NCI-H1105 treated with DMSO at 0.1 percent for 48 hours (cell line): ENCODE results near the gene AMBP.
"Not testable (repeated sequence)": the region's sequence is repeated elsewhere in the genome, so short reads cannot be mapped to it uniquely, and the experiment has no call there.

Experiments
- DNase-seq: peaks from one replicate; lab custom pipeline; 2025; lab: John Stamatoyannopoulos, UW

AMBP gene

GRCh38 chr9:114050646-114051045 is 27.5 kb downstream of the AMBP start:
- no peak for DNase-seq

DNA sequence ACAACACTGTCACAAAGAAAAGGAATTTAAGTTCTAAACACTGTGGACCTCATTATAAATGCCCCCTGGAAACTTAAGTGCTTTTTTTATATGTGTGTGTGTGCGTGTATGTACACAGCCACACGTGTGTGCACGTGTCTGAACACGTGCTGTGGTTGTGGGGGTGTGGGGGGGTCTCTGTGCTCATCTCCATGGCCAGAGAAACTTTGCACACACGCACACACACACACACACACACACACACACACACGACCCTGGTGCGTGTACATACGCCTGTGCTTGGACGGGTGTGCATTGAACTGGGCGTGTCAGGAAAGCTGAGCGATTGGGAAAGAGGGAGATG is 27.9 kb downstream of the AMBP start:
- DNase-seq = no peak

DNA sequence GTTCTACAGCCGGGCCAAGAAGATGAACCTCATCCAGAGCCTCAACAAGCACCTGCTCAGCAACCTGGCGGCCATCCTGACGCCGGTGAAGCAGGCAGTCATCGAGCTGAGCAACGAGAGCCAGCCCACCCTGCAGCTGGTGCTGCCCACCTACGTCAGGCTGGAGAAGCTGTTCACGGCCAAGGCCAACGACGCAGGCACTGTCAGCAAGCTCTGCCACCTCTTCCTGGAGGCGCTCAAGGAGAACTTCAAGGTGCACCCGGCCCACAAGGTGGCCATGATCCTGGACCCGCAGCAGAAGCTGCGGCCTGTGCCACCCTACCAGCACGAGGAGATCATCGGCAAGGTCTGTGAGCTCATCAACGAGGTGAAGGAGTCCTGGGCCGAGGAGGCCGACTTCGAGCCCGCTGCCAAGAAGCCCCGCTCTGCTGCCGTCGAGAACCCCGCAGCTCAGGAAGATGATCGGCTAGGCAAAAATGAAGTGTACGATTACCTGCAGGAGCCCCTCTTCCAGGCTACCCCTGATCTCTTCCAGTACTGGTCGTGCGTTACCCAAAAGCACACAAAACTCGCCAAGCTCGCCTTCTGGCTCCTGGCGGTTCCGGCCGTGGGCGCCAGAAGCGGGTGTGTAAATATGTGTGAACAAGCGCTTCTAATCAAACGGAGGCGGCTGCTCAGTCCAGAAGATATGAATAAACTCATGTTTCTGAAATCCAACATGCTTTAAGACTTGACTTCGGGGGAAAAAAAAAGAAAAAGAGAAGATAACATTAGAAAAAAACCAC is 28.5 kb downstream of the AMBP start:
- DNase-seq = no peak

GRCh38 chr9:114048533-114049415 is 29.3 kb downstream of the AMBP start:
- no peak for DNase-seq

GRCh38 chr9:114047717-114048116 is 30.4 kb downstream of the AMBP start:
- no peak for DNase-seq

- DNase-seq = no peak
Measured at GRCh38 chr9:114046875-114047274, 31.2 kb downstream of the AMBP start.

DNA sequence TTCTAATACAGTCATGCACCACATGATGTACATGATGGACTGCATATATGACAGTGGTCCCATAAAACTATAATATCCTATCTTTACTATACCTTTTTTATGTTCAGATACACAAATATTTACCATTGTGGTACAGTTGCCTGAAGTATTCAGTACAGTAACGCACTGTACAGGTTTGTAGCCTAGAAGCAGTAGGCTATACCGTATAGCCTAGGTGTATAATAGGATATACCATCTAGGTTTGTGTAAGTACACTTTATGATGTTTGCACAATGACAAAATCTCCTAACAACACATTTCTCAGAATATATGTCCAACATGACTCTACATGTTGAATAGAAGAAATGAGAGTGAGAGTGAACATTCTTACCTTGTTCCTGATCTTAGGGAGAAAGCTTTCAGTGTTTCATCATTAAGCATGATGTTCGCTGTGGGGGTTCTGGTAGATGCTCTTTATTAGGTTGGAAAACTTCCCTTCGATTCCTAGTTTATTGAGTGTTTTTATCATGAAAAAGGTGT is 31.8 kb downstream of the AMBP start:
- no peak for DNase-seq

DNA sequence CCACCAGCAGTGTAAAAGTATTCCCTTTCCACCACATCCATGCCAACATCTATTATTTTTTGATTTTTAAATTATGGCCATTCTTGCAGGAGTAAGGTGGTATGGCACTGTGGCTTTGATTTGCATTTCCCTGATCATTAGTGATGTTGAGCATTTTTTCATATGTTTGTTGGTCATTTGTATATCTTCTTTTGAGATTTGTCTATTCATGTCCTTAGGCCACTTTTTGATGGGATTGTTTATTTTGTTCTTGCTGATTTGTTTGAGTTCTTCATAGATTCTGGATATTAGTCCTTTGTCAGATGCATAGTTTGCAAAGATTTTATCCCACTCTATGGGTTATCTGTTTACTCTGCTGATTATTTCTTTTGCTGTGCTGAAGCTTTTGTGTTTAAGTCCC is 34.4 kb downstream of the AMBP start:
- not testable (repeated sequence) for DNase-seq

- DNase-seq = no peak
Measured at GRCh38 chr9:114039484-114039883, 38.6 kb downstream of the AMBP start.

GRCh38 chr9:114038724-114039313 is 39.3 kb downstream of the AMBP start:
- no peak for DNase-seq

DNA sequence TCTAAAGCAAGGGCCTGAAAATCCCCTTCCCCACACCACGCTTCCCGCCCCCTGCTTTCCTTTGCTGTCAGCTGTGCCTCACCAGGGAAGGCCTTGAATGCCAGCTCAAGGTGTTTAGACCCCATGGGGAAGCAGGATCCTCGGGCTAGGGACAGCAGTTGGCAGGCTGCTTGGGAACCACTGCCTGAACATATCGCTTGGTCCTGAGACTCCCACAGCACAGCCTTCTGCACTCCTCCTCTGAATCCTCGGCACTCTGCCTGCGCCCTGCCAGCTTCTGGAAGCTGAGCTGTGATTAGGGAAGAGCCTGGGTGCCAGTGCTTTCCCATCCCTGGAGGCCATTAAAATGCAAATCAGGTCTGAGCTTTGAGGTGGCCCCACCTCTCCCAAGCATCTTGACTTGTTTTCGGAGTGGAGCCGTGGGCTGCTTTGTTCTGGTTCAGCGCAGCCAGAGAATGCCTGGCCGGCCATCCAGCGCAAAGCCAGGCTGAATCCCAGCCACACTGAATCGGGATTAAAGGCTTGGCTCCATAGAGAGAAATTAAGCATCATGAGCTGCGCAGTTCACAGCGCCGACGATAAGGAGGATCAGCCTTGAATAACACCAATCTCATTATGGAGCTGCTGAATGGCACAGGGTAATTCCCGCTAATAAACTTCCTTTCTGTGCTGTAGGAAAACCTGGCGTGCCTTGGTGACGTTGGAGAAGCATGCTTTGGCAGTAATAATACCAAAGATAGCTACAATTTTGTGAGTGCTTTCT is 40.0 kb downstream of the AMBP start:
- no peak for DNase-seq

DNA sequence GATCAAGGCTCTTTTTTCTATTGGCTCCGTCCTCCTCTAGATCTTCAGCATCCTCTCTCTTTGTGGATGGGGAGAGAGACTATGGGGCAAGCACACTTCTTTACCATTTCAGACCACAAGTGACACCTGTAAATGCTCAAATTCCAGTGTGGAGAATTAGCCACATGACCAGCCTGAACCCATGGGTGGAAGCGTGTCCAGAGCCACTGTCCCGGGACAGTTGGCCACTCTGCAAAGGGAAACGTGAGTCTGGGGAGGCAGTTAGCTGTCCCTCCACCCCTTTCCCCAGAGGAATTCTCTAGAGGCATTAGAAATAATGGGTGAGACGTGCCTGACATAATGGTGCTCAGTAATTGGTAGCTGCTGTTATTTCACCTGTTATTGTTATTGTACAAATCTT is 40.9 kb downstream of the AMBP start:
- no peak for DNase-seq

DNA sequence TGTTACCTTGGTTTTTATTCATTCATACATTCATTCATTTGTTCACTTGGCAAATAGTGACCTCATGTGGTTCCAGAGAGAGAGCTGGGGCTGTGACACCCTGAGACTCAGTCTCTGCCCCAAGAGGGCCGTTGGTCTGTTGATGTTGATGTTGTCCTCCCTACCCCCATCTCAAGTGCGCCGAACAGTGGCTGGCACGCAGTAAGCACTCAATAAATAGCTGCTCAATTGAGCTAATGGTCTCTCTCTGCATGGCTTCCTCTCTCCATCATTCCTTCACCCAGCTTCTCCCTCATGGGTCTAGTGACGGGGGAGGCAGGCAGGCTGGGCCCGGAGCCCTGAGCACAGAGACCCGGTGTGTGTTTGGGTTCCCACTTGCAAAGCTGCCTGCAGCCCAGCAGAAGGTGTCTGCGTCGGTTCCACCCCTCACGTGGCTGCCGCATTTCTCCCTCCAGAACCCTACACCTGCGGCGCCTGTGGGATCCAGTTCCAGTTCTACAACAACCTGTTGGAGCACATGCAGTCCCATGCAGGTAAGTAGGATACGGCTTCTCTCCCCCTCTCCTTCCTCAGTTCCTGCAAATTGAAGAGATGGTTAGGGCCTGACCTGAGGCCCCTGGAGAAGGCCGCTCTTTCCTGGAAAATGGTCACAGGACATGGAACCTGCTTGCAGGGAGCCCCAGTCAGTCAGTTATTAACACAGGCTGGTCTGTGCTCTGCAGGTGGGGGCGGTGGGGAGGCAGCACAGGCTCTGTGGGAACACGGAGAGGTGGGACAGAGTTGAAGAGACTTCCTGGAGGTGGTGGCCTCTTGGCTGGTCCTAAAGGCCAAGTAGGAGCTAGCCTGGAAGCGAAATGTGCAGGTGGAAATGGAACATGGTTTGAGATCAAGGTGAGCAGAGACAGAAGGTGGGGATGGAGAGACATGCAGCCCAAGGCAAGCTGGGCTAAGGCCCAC is 42.0 kb downstream of the AMBP start:
- no peak for DNase-seq

DNA sequence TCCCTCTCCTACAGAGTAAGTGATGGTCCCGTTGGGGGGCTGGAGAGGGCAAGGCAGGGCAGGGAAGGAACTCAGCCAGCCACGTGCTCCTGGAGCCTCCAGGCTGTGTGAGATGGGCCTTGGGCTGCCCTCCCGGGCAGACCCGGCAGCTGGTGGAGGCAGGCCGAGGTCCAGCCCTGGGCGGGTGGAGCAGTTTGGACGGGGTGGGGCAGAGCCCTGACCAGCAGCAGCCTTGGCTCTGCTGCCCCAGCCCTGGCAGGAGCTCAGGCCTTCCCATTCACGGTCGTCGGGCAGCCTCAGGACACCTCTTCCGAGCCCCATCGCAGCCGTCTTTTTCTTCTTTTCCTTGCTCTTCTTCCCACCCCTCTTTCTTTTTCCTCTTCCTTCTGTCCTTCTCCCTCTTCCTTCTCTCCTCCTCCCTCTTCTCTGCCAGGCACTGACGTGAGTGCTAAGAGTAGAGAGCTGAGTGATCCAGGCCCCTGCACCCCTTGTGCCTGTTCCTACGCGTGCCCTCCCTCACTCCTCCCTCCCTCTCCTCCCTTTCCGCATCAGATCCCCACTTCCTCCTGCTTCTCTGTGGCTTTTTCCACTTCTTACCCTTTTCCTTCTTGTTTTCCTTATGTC is 42.8 kb downstream of the AMBP start:
- DNase-seq = no peak

GRCh38 chr9:114034661-114035062 is 43.4 kb downstream of the AMBP start:
- no peak for DNase-seq

DNA sequence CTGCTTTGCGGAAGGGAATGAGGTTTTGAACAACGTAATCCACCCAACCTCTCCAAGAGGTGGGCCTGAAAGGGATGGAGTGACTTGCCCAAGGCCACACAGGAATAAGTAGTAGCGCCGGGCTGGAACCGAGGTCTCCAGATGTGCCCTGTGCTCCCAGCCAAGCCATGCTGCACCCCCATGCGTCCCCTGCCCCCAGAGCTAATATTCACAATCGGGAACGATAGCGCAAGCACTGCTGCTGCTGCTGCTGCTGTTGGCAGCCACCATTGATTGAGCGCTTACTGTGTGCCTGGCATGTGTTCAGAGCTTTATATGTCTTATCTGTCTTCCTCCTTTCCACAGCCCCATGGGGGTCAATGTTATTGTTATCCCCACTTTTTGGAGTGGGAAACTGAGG is 43.9 kb downstream of the AMBP start:
- DNase-seq = no peak

DNA sequence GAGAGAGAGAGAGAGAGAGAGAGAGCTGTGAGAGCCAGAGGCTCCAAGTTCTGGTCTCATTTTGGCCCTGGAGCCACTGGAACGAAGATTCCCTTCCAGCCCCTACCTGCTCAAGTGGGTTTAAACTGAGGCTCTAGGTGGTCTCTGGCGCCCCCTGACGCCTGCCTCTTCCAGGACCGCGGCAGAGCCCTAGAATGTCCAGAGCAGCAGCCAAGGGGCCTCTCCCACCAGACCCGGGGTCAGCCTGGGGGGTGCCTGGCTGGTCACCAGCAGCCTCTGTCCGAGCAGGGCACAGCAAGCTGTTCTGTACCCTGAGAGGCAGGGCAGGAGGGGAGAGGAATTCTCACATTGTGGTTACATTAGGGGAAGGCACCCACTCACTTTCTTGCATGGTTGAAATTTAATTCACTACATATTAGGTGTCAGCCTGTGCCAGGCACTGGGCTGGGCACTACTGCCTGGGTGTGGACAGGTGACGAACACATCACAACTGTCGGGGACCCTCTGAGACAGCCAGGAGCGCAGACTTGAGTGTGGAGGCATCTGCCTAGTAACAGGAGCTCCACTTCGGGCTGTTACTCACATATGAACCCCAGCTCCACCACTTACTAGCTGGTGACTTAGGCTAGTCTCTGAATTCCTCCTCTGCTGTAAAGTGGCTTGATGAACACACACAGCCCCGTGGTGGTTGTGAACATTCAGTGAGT is 44.5 kb downstream of the AMBP start:
- DNase-seq = no peak

DNA sequence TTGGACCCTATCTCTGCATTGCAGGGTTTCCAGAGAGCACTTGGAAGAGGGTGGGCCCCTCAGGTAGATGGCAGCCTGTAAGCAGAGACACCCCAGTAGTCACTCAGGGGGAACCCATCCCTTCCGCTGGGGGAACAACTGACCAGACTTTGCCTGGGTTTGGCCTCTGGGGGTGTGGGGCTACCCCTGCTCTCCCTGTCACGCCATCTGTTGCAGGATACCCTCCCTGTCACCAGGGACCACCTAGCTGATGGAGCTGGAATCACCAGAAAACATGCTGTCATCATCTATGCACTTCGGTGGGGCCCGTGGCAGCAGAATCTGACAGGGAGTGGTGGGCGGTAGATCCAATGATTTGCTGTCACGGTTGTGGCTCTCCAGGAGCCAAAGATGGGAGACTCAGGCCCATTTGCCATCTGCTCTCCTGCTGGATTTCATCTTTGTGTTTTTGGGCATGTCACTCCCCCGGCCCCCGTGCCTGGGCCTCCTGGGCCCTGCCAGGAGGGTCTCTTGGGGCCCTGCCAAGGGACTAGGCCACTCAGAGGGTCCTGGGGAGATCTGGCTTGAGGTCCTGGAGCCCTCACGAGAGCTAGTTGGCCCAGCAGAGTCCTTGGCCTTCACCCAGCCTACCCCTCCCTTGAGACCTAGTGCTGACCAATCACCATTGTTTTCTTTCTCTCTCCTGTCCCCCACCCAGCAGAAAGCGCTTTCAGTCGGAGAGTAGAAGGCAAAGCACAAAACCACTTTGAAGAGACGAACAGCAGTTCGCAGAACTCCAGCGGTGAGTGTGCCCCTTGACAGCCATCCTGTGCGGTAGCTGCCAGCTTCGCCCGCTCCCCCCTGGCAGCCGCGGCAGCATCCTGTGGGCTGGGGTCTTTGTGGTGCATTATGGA is 45.9 kb downstream of the AMBP start:
- DNase-seq = no peak
